GM18951 (cell line): Measurements from ENCODE around the gene LBX1.

Source experiments
- POLR2A ChIP-seq: IDR thresholded peaks from 4 replicates; pipeline ENCODE4 v1.6.1; 2011; ENCODE audit warnings: mild to moderate bottlenecking; ENCODE audit not compliant: insufficient read length, insufficient read depth; ENCODE audit errors: extremely low read depth
- in situ Hi-C: fragments of 300-500 bp; cut with MboI; formaldehyde crosslinking; loops from one replicate; pipeline ENCODE4 v1.12.0; 2022; ENCODE audit warnings: low sequenced_read_pairs, mixed read lengths, inconsistent platforms; ENCODE audit not compliant: unreplicated experiment

Gene LBX1

GRCh38 chr10:101229266-101230182 is at the start of gene LBX1:
TSS of gene LBX1 (minus strand) at chr10:101229463. CDS start at chr10:101228815, 648 bp downstream.
- in situ Hi-C loops, result no loop called here

GRCh38 chr10:101273741-101274140 is 44.5 kb upstream of the LBX1 start:
- in situ Hi-C loops, result no loop called here
- TF ChIP-seq POLR2A, result no peak

More at GRCh38 chr10:101229266-101230182, at the start of gene LBX1:
- TF ChIP-seq POLR2A, result no peak

GRCh38 chr10:101273330-101273729 is 44.1 kb upstream of the LBX1 start:
- no peak for TF ChIP-seq POLR2A
- in situ Hi-C loops, result no loop called here

- no peak for TF ChIP-seq POLR2A
- in situ Hi-C loops, result no loop called here
Measured at GRCh38 chr10:101272229-101272868, 43.1 kb upstream of the LBX1 start.

GRCh38 chr10:101270763-101271162 is 41.5 kb upstream of the LBX1 start:
- in situ Hi-C loops, result no loop called here
- no peak for TF ChIP-seq POLR2A

GRCh38 chr10:101267776-101268175 is 38.5 kb upstream of the LBX1 start:
- in situ Hi-C loops, result no loop called here

GRCh38 chr10:101267290-101267680 is 38.0 kb upstream of the LBX1 start:
- no peak for TF ChIP-seq POLR2A

More at GRCh38 chr10:101267776-101268175, 38.5 kb upstream of the LBX1 start:
- no peak for TF ChIP-seq POLR2A

GRCh38 chr10:101266381-101267289 is 37.4 kb upstream of the LBX1 start:
- in situ Hi-C loops, result no loop called here
- no peak for TF ChIP-seq POLR2A

More at GRCh38 chr10:101267290-101267680, 38.0 kb upstream of the LBX1 start:
- in situ Hi-C loops, result no loop called here

- in situ Hi-C loops, result no loop called here
- no peak for TF ChIP-seq POLR2A
Measured at GRCh38 chr10:101263150-101263752, 34.0 kb upstream of the LBX1 start.

- in situ Hi-C loops, result no loop called here
- TF ChIP-seq POLR2A, result no peak
Measured at GRCh38 chr10:101262147-101262546, 32.9 kb upstream of the LBX1 start.

GRCh38 chr10:101261702-101262101 is 32.4 kb upstream of the LBX1 start:
- TF ChIP-seq POLR2A, result no peak
- in situ Hi-C loops, result no loop called here

- in situ Hi-C loops, result no loop called here
- TF ChIP-seq POLR2A, result no peak
Measured at GRCh38 chr10:101260764-101261481, 31.7 kb upstream of the LBX1 start.
